SK-N-SH (cell line): ENCODE measurements around the gene COL4A4. TPM values are rescaled to one million over a fixed set of nuclear protein-coding genes. Genes with fewer than 3 reads are reported as not detected.

ENCODE experiments used
- CTCF ChIA-PET: fragments of 300-600, 350-600 bp; formaldehyde crosslinking; extraction: SDS; loops from one replicate; lab custom pipeline; 2021; lab: Yijun Ruan, JAX
- POLR2A ChIA-PET: fragments of 350-600 bp; sonication (Branson Sonifier 250); formaldehyde crosslinking; extraction: SDS; loops from one replicate; lab custom pipeline; 2020; ENCODE audit warnings: antibody characterized with exemption, inconsistent platforms; lab: Yijun Ruan, JAX
- DNase-seq: peaks from one replicate; pipeline ENCODE4 v3.0.0; 2012
- H2AFZ ChIP-seq: fragments of 200-600 bp; sonication (generic); 2 replicates; pipeline ENCODE4 v1.8.1; 2016; ENCODE audit warnings: antibody characterized with exemption, mild to moderate bottlenecking, low read depth
- H3F3A ChIP-seq: fragments of 200-600 bp; sonication (generic); replicated peaks from 2 replicates; pipeline ENCODE3; 2016; ENCODE audit warnings: antibody characterized with exemption, mild to moderate bottlenecking; ENCODE audit not compliant: insufficient read depth
- H3K27ac ChIP-seq, 2 experiments: fragments of 200-500 bp in 1 of 2; fragments of 200-600 bp in 1 of 2; sonication (Bioruptor generic) in 1 of 2; sonication (generic), shearing (Covaris generic) in 1 of 2; 2 replicates each; pipeline versions ENCODE4 v1.5.1 to v1.6.1; 2014 to 2016; ENCODE audit warnings: low read depth in 2 of 2, inconsistent platforms in 1 of 2, low read length in 1 of 2, mild to moderate bottlenecking in 1 of 2, mixed read lengths in 1 of 2
- H3K27me3 ChIP-seq: fragments of 200-600 bp; sonication (generic), shearing (Covaris generic); 2 replicates; pipeline ENCODE4 v1.6.1; 2016; ENCODE audit warnings: mixed run types; ENCODE audit not compliant: insufficient read depth
- H3K36me3 ChIP-seq, 2 experiments: fragments of 200-500 bp in 1 of 2; fragments of 200-600 bp in 1 of 2; sonication (Bioruptor generic) in 1 of 2; sonication (generic) in 1 of 2; replicated peaks in 1 of 2; 2 replicates each; pipeline versions ENCODE3 to v1.5.1; 2014 to 2016; ENCODE audit warnings: low read length in 1 of 2, mild to moderate bottlenecking in 1 of 2; ENCODE audit not compliant: insufficient read depth in 2 of 2, control insufficient read depth in 1 of 2
- H3K4me1 ChIP-seq, 2 experiments: fragments of 200-500 bp in 1 of 2; fragments of 200-600 bp in 1 of 2; sonication (Bioruptor generic) in 1 of 2; sonication (generic), shearing (Covaris generic) in 1 of 2; 2 replicates each; pipeline versions ENCODE4 v1.5.1 to v1.6.1; 2014 to 2016; ENCODE audit warnings: low read depth in 1 of 2, low read length in 1 of 2, mixed run types in 1 of 2; ENCODE audit not compliant: insufficient read depth in 2 of 2, control insufficient read depth in 1 of 2
- H3K4me2 ChIP-seq: fragments of 200-600 bp; sonication (generic), shearing (Covaris generic); 2 replicates; pipeline ENCODE4 v1.6.1; 2017; ENCODE audit warnings: mixed run types
- H3K4me3 ChIP-seq, 2 experiments: fragments of 200-500 bp in 1 of 2; fragments of 200-600 bp in 1 of 2; sonication (Bioruptor generic) in 1 of 2; sonication (generic), shearing (Covaris generic) in 1 of 2; 2 replicates each; pipeline versions ENCODE4 v1.5.1 to v1.8.1; 2014 to 2016; ENCODE audit warnings: low read depth in 2 of 2, inconsistent platforms in 1 of 2, low read length in 1 of 2, mild to moderate bottlenecking in 1 of 2, mixed read lengths in 1 of 2, moderate library complexity in 1 of 2
- H3K79me2 ChIP-seq: fragments of 200-600 bp; sonication (generic); 2 replicates; pipeline ENCODE4 v1.8.1; 2017; ENCODE audit warnings: mild to moderate bottlenecking; ENCODE audit not compliant: insufficient read depth
- H3K9ac ChIP-seq: fragments of 200-600 bp; sonication (generic); 2 replicates; pipeline ENCODE4 v1.6.1; 2017; ENCODE audit warnings: mixed run types
- H3K9me2 ChIP-seq: fragments of 200-600 bp; sonication (generic); 2 replicates; pipeline ENCODE4 v1.6.1; 2017; ENCODE audit warnings: mixed run types
- H3K9me3 ChIP-seq: fragments of 200-600 bp; sonication (generic); 2 replicates; pipeline ENCODE4 v1.6.1; 2017; ENCODE audit warnings: mixed run types, mild to moderate bottlenecking, moderate library complexity
- H4K20me1 ChIP-seq: fragments of 200-600 bp; sonication (generic); 2 replicates; pipeline ENCODE4 v1.6.1; 2017; ENCODE audit warnings: mild to moderate bottlenecking, mixed run types; ENCODE audit not compliant: insufficient read depth
- CHD2 ChIP-seq: fragments of 150-350 bp; IDR thresholded peaks from 2 replicates; pipeline ENCODE4 v1.6.1; 2018; ENCODE audit warnings: low read length; ENCODE audit not compliant: partially characterized antibody
- ELF1 ChIP-seq: IDR thresholded peaks from 2 replicates; pipeline ENCODE4 v1.4.0; 2012
- EP300 ChIP-seq, 2 experiments: IDR thresholded peaks; 2 replicates each; pipeline versions ENCODE4 v1.4.0 to v1.6.1; 2012; ENCODE audit warnings: borderline replicate concordance in 1 of 2, low read depth in 1 of 2, low read length in 1 of 2
- EZH2phosphoT487 ChIP-seq: fragments of 200-600 bp; sonication (generic); IDR thresholded peaks from 2 replicates; pipeline ENCODE4 v1.6.1; 2017; ENCODE audit warnings: low read depth, mixed run types, mild to moderate bottlenecking, antibody characterized with exemption, moderate library complexity, borderline replicate concordance
- FOXJ3 ChIP-seq: sonication (generic); formaldehyde crosslinking; IDR thresholded peaks from 2 replicates; pipeline ENCODE4 v1.5.1; 2020; ENCODE audit warnings: mild to moderate bottlenecking, missing genetic modification reagents
- FOXM1 ChIP-seq: IDR thresholded peaks from 2 replicates; pipeline ENCODE4 v1.4.0; 2012; ENCODE audit warnings: low read depth, mild to moderate bottlenecking
- GATA2 ChIP-seq: sonication (generic); formaldehyde crosslinking; IDR thresholded peaks from 2 replicates; pipeline ENCODE4 v1.5.0; 2020; ENCODE audit warnings: mild to moderate bottlenecking, missing genetic modification reagents
- MXI1 ChIP-seq: IDR thresholded peaks from 2 replicates; pipeline ENCODE4 v1.6.1; 2012; ENCODE audit warnings: mild to moderate bottlenecking, low read depth, low read length, improper control_type of control experiment
- REST ChIP-seq: IDR thresholded peaks from 2 replicates; pipeline ENCODE4 v1.6.1; 2012; ENCODE audit warnings: mild to moderate bottlenecking, low read depth, low read length, moderate library complexity
- SIN3A ChIP-seq: IDR thresholded peaks from 2 replicates; pipeline ENCODE4 v1.6.1; 2012; ENCODE audit warnings: low read depth, mild to moderate bottlenecking, low read length, moderate library complexity, borderline replicate concordance
- TAF1 ChIP-seq: IDR thresholded peaks from 2 replicates; pipeline ENCODE4 v1.6.1; 2012; ENCODE audit warnings: low read depth, mild to moderate bottlenecking, low read length, moderate library complexity, borderline replicate concordance
- YY1 ChIP-seq: IDR thresholded peaks from 2 replicates; pipeline ENCODE4 v1.4.0; 2012; ENCODE audit warnings: low read depth, mild to moderate bottlenecking
- ZBTB33 ChIP-seq: IDR thresholded peaks from 2 replicates; pipeline ENCODE4 v1.4.0; 2012; ENCODE audit warnings: low read depth, borderline replicate concordance
- WGBS: methylation state at CpG from one replicate; pipeline ENCODE4 v1.1.6; 2017; ENCODE audit warnings: low lambda C conversion rate; 5-methylcytosine and 5-hydroxymethylcytosine counted together
- polyA plus RNA-seq, 3 experiments: library from polyadenylated mRNA; depleted of rRNA; stranded (reverse); fragments of >200 nt; gene quantifications; 2 replicates each; pipeline ENCODE4 v1.2.3, GENCODE V29; 2012
- TF ChIP-seq, protein P1 (sequence below): fragments of 150-350 bp; IDR thresholded peaks from 2 replicates; pipeline ENCODE4 v1.6.1; 2017; ENCODE audit warnings: antibody characterized with exemption, low read length, low read depth, borderline replicate concordance

Gene COL4A4
- polyA plus RNA-seq, 1 of the 3 experiments (the other 2 are of a cell fraction): not detected

GRCh38 chr2:227164763-227165291 is 822 bp upstream of the COL4A4 start (continued):
- TF ChIP-seq REST (no peak), ZBTB33 (no peak), EZH2phosphoT487 (no peak), MXI1 (no peak)

DNA sequence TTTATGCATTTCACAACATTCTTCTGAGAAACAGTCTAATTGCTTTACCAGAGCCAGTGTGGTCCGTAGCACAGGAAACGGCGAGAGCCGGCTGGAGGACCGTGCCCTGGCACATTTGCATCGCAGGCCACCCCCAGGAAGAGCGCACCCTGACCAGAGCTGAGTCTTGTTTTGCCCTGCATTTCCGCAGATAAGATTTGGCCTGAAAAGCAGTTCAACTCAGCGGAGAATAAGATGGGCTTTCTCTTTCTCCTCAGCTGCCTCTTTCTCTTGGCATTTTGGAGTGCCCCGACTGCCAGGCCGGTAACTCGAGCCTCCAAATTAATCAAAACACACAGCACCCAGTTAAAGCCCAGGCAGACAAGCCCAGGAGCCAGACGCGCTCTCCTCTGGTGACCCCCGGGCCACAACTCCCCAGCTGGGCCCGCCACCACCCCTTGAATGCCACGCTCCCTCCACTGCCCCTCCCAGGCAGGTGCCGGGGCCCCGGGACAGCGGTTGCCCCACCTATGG is 464 bp downstream of the COL4A4 start:
- H3K27ac ChIP-seq: no peak overlapping the region
- no peaks in the 10 kb centered on the region for H3K9me3 ChIP-seq
- peak overlapping the region; percentile 80 for H3K4me2 ChIP-seq
- H3K79me2 ChIP-seq: no peaks in the 10 kb centered on the region
- no peaks in the 10 kb centered on the region for H3K9me2 ChIP-seq
- no peaks in the 10 kb centered on the region for H3F3A ChIP-seq
- H3K36me3 ChIP-seq: no peaks in the 10 kb centered on the region
- peaks cover 28% of the 10 kb centered on the region for H3K27me3 ChIP-seq
- no peaks in the 10 kb centered on the region for H4K20me1 ChIP-seq
- H2AFZ ChIP-seq: no peak overlapping the region
- CTCF ChIA-PET: interaction anchor here (1.1 kb wide), 1 partner anchor 75 kb away, joined by 4 read pairs; no protein-coding TSS in a partner anchor
- H3K4me1 ChIP-seq: peaks cover 0 to 12% of the 10 kb centered on the region in 2 experiments; a peak in 1 of 4 replicates
- no peak overlapping the region for H3K9ac ChIP-seq
- POLR2A ChIA-PET: no interaction called here
- peak overlapping the region; percentile 40 to 50 for H3K4me3 ChIP-seq
- DNase-seq: peak; percentile 38
- WGBS: 4% methylated on average over 18 of the region's 20 CpGs
- TF ChIP-seq FOXM1: no peak
- TF ChIP-seq FOXJ3 (CRISPR knock-in tag): no peak
- TF ChIP-seq, protein P1, sequence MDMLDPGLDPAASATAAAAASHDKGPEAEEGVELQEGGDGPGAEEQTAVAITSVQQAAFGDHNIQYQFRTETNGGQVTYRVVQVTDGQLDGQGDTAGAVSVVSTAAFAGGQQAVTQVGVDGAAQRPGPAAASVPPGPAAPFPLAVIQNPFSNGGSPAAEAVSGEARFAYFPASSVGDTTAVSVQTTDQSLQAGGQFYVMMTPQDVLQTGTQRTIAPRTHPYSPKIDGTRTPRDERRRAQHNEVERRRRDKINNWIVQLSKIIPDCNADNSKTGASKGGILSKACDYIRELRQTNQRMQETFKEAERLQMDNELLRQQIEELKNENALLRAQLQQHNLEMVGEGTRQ: no peak
- TF ChIP-seq YY1: no peak
- no peak for TF ChIP-seq SIN3A
- no peak for TF ChIP-seq REST
- TF ChIP-seq TAF1: no peak
- TF ChIP-seq EP300 (IDR thresholded peaks at IDR 0.05; ENCODE audit: borderline replicate concordance in 1 of 2, low read depth in 1 of 2, low read length in 1 of 2): no peak
- no peak for TF ChIP-seq EZH2phosphoT487
- no peak for TF ChIP-seq ZBTB33
- no peak for TF ChIP-seq ELF1
- TF ChIP-seq CHD2: no peak
- no peak for TF ChIP-seq GATA2 (CRISPR knock-in tag)
